Activated CD4-positive, alpha-beta memory T cell treated with anti-CD3 and anti-CD28 coated beads, Interleukin-2, amount 10 ng/mL, durations not matched to agents 7 days and 5 days (primary cell): Measurements from ENCODE around the gene TPM2. TPM values are rescaled to one million over a fixed set of nuclear protein-coding genes. Genes with fewer than 3 reads are reported as not detected.

Experiments used
- CTCF ChIA-PET: fragments of 350-600 bp; sonication (Branson Sonifier 250); formaldehyde crosslinking; loops from one replicate; lab custom pipeline; 2021; ENCODE audit warnings: antibody characterized with exemption, inconsistent platforms; lab: Charles Lee
- POLR2A ChIA-PET: fragments of 350-600 bp; sonication (Branson Sonifier 250); formaldehyde crosslinking; loops from one replicate; lab custom pipeline; 2021; ENCODE audit warnings: antibody characterized with exemption; lab: Charles Lee
- DNase-seq: peaks from one replicate; pipeline ENCODE4 v3.0.0-alpha.2; 2020
- H3K27ac Mint-ChIP-seq: one replicate; pipeline ENCODE4 v1.8.0; 2021; ENCODE audit warnings: mild to moderate bottlenecking, mixed read lengths
- H3K27me3 Mint-ChIP-seq: one replicate; pipeline ENCODE4 v1.8.0; 2021; ENCODE audit warnings: mixed read lengths
- H3K36me3 Mint-ChIP-seq: one replicate; pipeline ENCODE4 v1.8.0; 2021; ENCODE audit warnings: low read depth, mixed read lengths
- H3K4me1 Mint-ChIP-seq: one replicate; pipeline ENCODE4 v1.8.0; 2021; ENCODE audit warnings: mixed read lengths
- H3K4me3 Mint-ChIP-seq: one replicate; pipeline ENCODE4 v1.8.0; 2021; ENCODE audit warnings: mild to moderate bottlenecking, mixed read lengths
- H3K9me3 Mint-ChIP-seq: one replicate; pipeline ENCODE4 v1.8.0; 2021; ENCODE audit warnings: mixed read lengths
- total RNA-seq, 2 experiments: library from RNA; stranded (reverse); gene quantifications; one replicate each; pipeline ENCODE4 v1.2.3, GENCODE V29; 2021

Gene TPM2
- total RNA-seq, 2 experiments from 2014 or later: 8.9 to 9.2 TPM

GRCh38 chr9:35636135-35636876, 53.4 kb downstream of the TPM2 start:
- ChIA-PET CTCF (interaction anchor here (1.5 to 1.9 kb wide), 2 partner anchors 11 to 25 kb away, joined by 3 to 7 read pairs; no protein-coding TSS in a partner anchor), POLR2A (interaction anchor here (1.4 to 2.2 kb wide), 2 partner anchors 16 to 22 kb away, joined by 4 to 6 read pairs; partner anchors contain the start of genes CCDC107 and RMRP)
- Mint-ChIP-seq H3K9me3 (peaks cover 3% of the 10 kb centered on the region), H3K27ac (no peak overlapping the region), H3K4me3 (no peak overlapping the region), H3K36me3 (peaks cover 30% of the 10 kb centered on the region), H3K27me3 (no peaks in the 10 kb centered on the region), H3K4me1 (peaks cover 35% of the 10 kb centered on the region)
- DNase-seq: no peak

- CTCF ChIA-PET: interaction anchor here (1.5 to 1.9 kb wide), 3 partner anchors 10 to 24 kb away, joined by 3 to 10 read pairs (median 7); no protein-coding TSS in a partner anchor
- Mint-ChIP-seq H3K36me3 (peaks cover 24% of the 10 kb centered on the region), H3K27me3 (no peaks in the 10 kb centered on the region), H3K4me3 (no peak overlapping the region), H3K4me1 (peaks cover 34% of the 10 kb centered on the region), H3K9me3 (peaks cover 3% of the 10 kb centered on the region), H3K27ac (no peak overlapping the region)
- POLR2A ChIA-PET: interaction anchor here (1.4 to 2.2 kb wide), 2 partner anchors 16 to 22 kb away, joined by 4 to 6 read pairs; partner anchors contain the start of genes CCDC107 and RMRP
- no peak for DNase-seq
Observed at GRCh38 chr9:35635730-35636129, 54.0 kb downstream of the TPM2 start.

Other genes with a start within 250 kb of the TPM2 start
- gene RUSC2, start 199.8 kb downstream of the TPM2 start, total RNA-seq: 1 to 10 TPM; 1.2 to 1.4 TPM
- gene TESK1, start 84.7 kb downstream of the TPM2 start, total RNA-seq: 10 to 100 TPM; 31.7 to 32.3 TPM
- gene CD72, start 71.5 kb downstream of the TPM2 start, total RNA-seq: 10 to 100 TPM; 11.8 to 11.9 TPM
- gene SIT1, start 39.0 kb downstream of the TPM2 start, total RNA-seq: 100 to 1,000 TPM; 210 to 214 TPM
- over 10,000 TPM in 1 of 2 experiments, 1,000 to 10,000 TPM in 1; 9,885 to 10,678 TPM for gene RMRP, start 31.9 kb downstream of the TPM2 start, total RNA-seq
- 10 to 100 TPM; 36.6 to 37.7 TPM for gene CCDC107, start 31.6 kb downstream of the TPM2 start, total RNA-seq
- gene ARHGEF39, start 24.7 kb downstream of the TPM2 start, total RNA-seq: 10 to 100 TPM; 19.1 to 19.9 TPM
- 1 to 10 TPM; 1.1 to 1.2 TPM for gene CA9, start 16.0 kb downstream of the TPM2 start, total RNA-seq
- 100 to 1,000 TPM; 341 to 354 TPM for gene TLN1, start 42.3 kb upstream of the TPM2 start, total RNA-seq
- gene CREB3, start 42.7 kb upstream of the TPM2 start, total RNA-seq: 10 to 100 TPM; 23.2 to 24.1 TPM
- gene GBA2, start 59.3 kb upstream of the TPM2 start, total RNA-seq: 10 to 100 TPM; 45.8 to 49.1 TPM
- 10 to 100 TPM; 29.1 to 29.5 TPM for gene RGP1, start 59.4 kb upstream of the TPM2 start, total RNA-seq
- gene MSMP, start 64.4 kb upstream of the TPM2 start, total RNA-seq: under 1 TPM in 1 of 2 experiments, not detected in 1; 0.48 TPM
- 1 to 10 TPM; 7.7 to 8.5 TPM for gene NPR2, start 101.7 kb upstream of the TPM2 start, total RNA-seq
- 1 to 10 TPM; 2.0 to 2.2 TPM for gene SPAG8, start 122.3 kb upstream of the TPM2 start, total RNA-seq
- 10 to 100 TPM; 77.8 to 79.2 TPM for gene HINT2, start 125.1 kb upstream of the TPM2 start, total RNA-seq
- not detected for gene FAM221B, start 138.8 kb upstream of the TPM2 start, total RNA-seq
- gene TMEM8B, start 139.3 kb upstream of the TPM2 start, total RNA-seq: 1 to 10 TPM; 3.1 to 3.2 TPM
- not detected for gene OR13J1, start 180.5 kb upstream of the TPM2 start, total RNA-seq
- not detected for gene HRCT1, start 216.3 kb upstream of the TPM2 start, total RNA-seq
- not detected for gene SPAAR, start 219.6 kb upstream of the TPM2 start, total RNA-seq